Medulla oblongata (tissue), 1 donor: ENCODE measurements around the gene ZDHHC13.

ENCODE experiments used
- DNase-seq: peaks from one replicate; pipeline ENCODE4 v3.0.0-alpha.2; 2015; ENCODE audit errors: extremely low spot score

ZDHHC13 gene

DNA sequence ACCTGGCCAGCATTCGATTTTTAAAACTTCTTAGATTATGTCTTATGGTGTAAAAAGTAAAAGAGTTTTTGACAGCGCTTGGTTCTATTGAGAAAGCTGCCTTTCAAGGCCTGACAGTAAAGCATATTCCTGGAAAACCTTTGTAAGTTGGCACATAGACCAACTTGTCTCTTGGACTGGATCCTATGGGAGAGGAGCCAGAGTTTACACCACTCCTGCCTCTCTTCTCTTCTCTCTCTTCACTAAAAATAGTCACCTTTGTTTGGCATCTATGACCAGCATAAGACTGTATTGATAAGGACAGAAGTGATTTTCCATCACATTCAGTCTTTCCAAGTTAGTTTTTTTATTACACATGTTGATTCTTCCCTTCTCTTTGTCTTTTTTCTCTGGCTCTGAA, 51.1 kb downstream of the ZDHHC13 start:
- no peak for DNase-seq

DNA sequence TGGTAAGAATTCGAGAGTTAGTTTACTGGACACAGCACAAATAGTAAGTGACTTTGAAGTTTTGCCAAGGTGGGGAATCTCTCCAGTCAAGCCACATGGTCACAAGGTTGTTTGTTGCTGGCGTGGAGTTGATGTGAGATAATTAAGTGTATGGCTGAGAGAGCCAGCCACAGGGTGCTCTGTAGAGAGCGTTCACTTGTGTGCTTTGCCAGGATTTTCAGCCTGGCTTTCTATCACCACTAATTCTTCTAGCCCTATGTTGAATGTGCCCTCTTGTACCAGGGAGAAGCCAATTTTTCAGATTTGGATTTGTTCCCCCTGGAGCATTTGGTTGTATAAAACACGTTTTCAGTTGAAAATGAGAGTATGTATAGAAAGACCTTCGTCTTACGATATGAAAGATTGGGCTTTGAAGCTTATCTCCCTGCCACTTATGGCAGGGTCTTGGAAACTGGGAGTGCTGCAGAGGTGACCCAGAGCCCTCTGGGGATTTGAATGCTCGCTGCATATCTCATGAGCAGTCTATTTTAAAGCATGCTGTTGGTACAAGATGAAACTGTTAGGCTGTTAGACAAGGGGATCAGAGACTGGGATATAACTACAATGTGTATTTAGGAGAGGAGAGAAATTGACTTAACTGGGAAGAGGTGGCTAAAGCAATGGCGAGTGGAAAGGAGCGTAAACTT, 56.2 kb downstream of the ZDHHC13 start:
- DNase-seq, result no peak

DNA sequence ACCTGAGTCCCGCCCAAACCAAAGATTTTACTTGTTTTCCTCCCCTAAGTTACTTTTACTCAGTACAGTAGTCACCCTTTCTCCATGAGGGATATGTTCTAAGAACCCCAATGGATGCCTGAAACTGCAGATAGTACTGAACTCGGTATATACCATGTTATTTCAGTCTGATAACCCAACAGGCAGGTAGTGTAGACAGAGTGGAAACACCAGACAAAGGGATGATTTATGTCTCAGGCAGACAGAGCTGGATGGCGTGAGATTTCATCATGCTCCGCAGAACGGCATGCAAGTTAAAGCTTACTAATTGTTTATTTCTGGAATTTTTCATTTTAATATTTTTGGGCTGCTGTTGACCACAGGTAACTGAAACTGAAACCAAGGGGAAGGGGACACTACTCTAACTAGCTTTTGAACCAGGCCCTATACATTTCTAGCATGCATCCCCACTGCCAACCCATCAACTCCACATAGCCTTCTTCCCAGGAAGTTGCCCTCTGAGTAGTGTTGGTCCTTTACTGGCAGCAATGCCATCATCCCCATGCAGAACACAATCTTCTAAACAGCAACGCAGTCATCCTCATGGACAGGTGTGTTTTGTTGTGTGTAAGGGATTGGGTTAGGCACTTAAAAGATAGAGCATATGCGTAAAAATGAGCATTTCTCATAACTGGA, 57.1 kb downstream of the ZDHHC13 start:
- no peak for DNase-seq

DNA sequence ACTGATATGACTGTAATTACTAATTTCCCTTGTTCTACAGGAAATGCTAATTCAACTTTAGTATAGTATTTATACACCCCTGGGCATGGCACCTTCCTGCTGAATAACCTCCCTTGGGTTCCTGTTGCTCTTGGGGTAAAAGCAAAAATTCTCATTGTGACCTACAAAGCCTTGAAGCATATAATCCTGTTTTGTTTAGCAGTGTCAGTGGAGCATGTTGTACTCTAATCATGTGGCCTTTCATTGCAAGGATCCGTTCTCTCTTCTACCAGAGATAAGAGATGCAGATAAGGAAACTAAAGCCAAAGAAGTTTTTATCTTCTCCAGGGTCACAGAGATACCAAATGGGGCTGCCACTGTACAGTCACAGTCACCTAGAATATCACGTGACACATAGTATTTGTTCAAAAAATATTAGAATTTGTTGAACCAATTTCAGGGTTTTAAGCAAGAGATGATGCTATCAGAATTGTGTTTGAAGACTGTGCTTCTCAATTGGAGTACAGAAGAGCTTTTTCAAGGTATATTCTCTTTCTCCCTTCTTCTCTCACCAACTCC, 59.7 kb downstream of the ZDHHC13 start:
- DNase-seq, result no peak

DNA sequence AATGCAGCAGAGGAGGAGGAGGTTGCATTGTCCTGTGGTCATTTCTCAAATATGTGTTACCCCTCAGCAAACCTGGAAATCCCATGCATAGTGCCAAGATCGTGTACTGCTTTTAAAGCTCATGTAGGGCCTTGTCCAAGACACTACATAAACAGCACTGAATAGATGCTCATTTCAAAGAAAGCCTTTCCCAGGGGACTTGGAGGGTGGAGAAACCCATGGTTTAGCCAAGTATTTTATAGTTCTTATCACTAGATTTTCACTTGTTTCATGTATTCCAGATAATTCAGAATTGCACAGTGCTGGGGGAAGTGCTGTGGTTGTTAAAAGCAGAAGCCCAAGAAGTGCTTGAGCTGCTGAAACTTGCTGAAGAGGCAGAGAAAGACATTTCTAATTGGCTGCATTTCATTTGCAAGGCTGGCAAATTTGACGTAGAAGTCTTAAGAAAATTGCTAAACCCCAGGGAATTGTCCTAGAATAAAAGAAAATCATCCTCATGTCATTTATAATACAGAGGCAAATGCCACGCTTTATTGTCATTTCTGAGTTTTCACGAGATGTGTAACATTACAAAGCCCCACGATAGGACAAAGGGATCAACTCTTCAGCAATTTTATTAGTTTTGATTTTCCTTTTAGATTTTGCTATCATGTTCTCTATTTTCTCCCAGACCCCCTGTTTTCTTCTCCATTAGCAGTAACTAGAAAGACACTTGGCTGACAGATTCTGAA, 64.7 kb downstream of the ZDHHC13 start:
- no peak for DNase-seq

DNA sequence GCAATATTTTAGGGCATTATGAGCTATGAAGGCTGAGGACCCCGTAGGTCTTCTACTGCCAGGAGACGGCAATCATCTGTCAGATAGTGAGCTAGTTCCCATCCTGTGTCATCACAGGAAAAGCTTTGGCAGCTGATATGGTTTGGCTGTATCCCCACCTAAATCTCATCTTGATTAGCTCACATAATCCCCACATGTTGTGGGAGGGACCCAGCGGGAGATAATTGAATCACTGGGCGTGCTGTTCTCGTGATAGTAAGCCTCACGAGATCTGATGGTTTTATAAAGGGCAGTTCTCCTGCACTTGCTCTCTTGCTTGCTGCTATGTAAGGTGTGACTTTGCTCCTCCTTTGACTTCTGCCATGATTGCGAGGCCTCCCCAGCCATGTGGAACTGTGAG, 66.7 kb downstream of the ZDHHC13 start:
- no peak for DNase-seq

DNA sequence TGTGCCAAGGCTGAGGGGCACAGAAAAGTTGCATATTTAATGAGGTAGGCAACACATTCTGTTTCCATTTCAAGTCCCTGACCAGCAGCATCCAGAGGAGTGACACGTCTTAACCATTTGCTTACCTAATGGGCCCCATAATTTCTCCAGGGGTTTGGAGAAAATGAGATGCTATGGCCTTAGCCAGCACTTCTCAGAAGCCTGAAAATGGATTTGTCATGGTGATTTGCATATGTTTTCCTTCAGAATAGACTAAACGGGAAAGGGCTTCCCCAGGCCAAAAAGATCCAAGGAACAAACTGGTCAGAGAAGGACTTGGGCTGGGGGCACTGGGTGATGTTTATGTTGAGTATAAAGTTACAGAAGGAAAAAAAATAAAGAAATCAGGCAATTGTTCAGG, 68.1 kb downstream of the ZDHHC13 start:
- no peak for DNase-seq

DNA sequence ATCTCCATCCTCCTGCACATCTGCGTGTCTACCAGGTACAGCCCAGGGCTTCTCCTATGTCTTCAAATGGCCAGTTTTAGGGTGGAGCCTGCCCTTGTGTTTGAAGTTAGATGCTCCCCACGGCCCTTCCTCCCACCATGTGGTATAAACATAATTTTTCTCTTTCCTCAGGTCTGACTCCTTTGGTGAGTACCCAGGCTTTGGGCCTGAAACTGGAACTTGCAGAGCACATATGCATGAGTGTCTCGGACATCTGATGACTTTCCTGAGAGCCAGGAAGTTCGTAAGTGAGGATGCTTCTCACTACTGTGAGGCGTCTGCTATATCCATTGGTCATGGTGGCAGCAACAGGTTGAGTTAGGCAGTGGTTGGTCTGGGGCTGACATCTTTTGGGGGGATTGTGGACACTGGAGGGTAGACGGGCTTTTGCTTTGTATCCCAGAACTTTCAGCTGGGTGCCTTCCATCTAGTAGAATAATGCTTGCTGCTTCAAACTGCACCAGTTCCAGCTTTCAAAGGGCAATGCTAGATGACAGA, 68.6 kb downstream of the ZDHHC13 start:
- DNase-seq, result no peak

DNA sequence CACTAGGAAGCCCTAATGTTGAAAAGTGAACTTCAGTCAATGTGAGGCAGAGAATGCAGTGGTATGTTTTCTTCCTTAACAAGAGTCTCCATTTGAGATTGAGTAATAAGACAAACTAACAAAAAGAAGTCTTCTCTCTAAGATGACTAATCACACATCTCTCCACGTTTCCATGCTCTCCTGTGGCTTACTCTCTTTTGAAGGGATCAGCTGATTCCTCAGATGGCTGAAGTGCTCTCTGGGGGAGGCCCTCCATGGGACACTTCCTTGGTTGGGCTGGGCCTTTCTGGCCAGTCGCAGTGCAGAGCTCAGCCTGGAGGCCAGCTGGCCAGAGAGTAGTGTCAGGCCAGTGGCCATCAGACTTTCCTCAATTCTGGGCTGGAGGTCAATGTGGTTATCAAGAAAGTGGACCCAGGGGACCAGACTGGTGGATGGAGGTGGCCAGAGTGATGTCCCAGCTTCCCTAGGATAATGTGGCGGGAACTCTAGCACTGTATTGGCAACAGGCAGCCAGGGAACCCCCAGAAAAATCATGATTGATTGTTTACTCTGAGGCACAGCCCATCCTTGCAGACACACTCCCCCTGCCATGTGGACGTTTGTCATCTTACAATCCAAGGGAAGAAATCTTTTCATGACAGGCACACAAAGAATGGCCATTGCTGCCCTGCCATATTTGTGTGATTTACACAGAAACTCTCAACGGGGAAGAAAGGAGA, 70.3 kb downstream of the ZDHHC13 start:
- DNase-seq, result no peak

DNA sequence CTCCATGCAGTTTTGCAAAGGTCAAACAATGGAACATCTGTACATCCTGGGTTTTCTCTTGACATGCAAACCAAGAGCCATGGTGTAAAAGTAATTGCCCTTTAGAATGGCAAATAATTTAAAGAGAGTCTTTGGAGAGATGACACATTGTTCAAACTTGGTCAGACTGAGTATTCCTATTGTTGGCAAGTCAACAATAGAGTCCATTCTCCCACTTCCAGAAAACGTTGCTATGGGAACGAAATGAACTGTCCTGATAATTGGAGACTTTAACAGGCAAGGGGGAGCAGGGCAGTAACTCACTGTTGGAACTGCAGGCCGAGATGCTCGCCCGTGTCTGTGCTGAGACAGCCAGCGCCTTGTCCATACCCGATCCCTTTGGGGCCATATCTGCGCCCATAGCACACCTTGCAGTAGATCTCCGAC, 70.9 kb downstream of the ZDHHC13 start:
- DNase-seq, result peak; percentile 85

DNA sequence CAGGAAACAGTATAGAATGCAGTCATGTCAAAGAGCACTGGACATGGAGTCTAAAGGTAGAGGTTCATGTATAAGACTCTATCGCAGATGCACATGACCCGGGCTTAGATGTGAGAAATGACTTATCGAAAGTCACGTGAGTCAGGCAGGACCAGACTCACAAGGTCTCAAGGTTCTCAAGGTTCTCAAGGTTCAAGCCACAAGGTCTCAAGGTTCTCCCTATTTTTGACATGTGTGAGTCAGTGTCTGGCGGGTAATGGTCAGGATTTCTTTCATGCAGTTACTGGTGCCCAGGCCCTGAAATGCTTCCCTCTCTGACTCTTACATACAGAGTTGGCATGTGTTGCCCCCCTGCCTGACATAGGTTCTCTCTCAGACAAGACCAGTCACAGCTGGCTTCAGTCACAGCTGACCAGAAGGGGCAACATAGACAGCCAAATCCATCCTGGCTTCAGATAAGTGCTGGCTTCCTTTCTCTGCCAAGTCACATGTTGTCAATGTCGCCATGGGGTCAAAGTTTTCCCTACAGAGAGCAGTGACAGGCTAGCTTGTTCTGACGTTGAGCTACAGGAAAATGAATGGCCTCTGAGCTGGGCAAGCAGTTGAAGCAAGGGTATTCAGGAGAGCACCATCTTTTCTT, 74.7 kb downstream of the ZDHHC13 start:
- DNase-seq, result no peak

DNA sequence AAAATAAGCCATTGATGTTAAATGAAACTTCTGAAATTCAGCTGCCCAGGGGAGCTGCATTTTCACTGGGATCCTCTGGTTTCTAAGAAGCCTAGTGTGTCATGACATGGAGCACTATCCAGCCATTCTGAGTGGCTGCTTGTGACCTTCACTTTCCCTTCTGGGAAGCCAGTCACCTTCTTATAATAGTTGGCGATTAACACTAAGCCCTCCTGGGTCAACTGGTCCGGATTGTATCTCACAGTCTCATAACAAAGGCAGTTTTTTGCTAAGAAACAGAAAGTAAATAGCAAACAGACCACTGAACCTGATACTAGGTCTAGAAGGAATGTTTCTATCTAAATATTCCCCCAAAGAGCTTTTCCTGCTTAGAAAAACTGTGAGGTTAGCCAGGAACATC, 76.9 kb downstream of the ZDHHC13 start:
- DNase-seq, result no peak

DNA sequence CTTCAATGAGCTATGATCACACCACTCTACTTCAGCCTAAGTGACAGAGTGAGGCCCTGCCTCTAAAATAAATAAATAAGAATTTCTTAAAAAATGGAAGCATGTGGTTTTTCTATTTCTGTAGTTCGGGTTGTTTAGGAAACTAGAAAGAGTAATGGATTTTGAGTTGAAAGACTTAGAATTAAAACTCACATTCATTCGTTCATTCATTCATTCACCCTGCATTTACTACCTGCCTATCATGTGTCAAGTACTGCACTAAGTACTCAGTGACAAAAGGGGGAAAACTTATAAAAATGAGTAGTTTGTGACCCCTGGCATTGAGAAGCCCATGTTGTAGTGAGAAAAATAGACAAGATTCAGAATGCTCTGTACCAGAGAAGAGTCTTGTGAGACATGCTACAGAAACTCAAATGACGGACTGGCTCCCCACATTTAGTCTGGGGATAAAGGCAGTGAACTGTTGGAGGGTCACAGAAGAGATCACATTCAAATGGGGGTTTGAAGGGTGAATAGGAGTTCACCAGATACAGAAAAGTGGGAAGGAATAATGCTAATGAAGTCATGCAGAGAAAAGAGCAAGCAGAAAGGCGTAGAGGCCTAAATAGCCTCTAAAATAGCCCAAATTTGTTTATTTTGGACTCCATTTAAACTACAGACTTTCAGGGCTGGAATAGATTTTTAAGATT, 77.8 kb downstream of the ZDHHC13 start:
- no peak for DNase-seq

DNA sequence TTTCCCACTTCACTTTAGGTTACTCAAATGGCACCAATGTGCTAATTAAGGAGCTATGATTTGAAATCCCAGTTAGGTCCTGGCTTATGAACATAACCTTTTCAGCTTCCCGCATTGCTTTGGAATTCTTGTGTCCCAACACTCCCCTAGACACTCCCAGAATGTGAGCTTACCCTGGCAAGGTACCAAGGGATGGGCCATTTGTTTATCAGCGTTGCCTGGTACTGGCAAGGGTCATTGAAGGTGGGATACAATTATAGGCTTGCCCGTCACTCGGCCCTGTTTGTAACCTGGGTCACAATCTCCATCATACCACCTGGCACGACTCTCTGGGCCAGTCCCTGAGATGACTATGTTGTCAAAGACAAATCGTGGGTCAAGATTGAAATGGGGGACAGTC, 79.5 kb downstream of the ZDHHC13 start:
- no peak for DNase-seq

DNA sequence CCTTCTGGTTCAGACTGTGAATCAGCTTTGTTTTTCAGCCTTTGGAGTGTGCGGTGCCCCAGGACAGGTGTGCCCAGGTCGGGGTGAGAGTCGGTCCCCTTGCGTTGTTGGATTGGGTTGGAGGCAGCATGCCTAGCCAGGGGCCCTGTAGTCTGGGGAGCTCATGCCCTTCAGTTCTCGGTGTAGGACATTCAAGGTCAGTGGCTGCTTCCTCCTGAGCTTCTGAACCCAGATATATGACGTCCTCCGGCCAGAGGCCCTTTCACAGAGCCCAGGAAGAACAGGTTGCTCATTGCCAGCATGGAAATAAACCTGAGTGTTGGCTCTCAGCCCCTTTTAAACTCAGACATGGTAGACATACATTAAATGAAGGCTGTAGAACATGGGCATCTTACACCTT, 82.1 kb downstream of the ZDHHC13 start:
- no peak for DNase-seq

DNA sequence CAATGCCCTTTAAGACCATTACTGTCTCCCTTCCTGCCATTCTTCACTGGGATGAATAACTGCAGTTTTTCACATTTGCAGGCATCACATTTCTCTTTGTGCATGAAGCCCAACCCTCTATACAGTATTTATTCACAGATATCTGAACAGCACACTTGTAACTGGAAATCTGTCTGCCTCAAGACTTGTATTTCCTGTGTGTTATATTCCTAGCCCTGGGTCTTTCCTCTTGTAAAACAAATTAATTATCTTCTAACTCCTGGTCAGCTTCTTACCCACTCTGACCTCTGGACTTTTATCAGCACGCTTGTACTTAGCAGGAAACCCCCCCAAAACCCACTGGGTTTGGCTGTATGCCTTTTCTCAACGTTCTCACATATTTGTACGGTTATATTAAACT, 82.8 kb downstream of the ZDHHC13 start:
- no peak for DNase-seq

DNA sequence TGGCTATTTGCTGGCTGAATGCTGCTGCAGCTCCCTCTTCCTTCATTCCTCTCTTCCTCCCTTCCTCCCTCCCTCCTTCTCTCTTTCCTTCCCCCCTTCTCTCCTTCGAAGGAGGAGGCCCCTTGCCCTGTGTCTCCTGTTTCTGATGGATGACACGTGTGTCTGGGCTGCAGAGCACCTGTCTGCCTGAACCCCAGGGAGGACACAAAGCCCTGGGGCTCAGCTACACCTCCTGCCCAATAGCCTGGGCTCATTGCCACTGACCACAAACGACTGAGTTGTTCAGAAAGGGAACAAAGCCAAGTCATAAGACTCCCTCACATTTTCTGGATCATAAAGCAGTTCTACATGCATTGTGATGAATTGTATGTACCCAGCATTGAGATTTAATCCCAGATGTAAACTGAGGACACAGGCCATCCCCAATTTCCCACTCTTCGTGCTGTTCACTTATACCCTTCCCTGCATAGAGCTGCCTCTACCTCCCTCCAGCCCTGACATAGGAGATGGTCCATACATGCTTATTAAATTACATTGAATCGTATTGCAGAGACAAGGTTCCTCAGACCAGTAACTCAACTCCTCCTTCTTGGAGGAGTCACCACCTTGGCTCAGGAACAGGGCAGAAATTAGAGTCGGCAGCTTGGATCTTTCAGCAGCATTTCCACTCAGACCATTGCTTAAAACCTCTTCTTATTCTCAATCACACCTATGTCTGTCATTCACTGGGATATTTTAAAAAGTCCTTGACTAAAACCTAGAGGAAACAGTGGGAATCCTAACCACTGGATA, 83.6 kb downstream of the ZDHHC13 start:
- no peak for DNase-seq

DNA sequence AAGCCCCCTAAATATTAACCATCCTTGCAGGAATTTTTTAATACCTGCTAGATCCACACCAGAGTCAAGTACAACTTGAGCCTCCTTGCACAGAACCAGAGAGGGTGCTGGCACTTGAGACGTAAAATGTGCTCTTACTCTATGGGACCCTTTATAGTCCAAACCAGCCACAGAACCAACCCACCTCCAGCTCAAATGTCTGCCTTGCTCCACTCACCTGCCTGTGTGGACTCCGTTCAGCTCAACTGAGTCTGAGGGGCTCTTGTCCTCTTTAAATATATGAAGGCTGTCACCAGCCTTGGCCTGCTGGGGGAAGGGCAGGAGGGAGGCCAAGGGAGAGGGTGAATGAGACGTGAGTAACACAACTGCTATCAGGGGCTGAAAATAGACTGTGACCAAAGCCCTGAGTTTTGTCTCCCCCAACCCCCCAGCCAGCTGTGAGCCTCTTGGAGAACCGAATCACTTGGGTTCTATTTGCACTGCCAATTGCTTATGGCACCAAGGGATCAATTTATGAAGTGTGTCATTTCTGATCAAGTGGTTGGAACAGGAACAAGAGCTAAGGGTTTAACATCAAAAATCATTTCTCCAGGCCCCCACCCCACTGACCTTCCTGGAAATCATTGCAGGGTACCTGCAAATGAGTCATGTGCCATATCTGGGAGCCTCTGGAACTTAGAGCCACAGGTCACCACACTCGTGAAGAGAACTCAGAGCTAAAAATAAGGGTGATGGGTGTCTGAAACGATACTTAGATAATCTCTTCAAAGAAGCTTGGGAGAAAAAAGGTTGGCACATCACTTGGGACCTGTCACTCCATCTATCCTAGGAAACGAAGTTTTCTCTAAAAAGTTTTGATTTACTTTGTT, 85.0 kb downstream of the ZDHHC13 start, which contains the start of gene CSRP3:
TSS of gene CSRP3 (minus strand) at position 247 of the 869 bp plus-strand sequence. CDS start 9,535 bp downstream, outside the sequence.
- DNase-seq, result no peak

DNA sequence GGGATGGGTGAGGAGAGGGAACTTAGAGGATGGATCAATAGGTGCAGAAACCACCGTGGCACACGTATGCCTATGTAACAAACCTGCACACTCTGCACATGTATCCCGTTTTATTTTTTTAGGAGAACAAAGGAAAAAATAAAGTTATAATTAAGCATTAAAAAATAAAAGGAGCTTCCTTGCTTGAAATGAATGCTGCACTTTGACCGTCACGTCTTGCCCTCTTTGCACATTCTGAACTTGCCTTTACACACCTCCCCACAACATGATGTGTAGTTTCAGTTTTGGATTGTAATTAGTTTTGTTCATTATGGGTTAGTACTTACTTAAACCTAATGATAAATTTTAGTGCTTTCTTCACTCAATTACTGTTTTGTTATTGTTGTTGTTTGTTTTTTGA, 87.9 kb downstream of the ZDHHC13 start:
- no peak for DNase-seq
